ENCODE measurements around the gene RGS10. TPM values are rescaled to one million over a fixed set of nuclear protein-coding genes. Genes with fewer than 3 reads are reported as not detected.

RGS10 gene
- polyA plus RNA-seq, 1 donor, result 63.1 TPM

- Histone ChIP-seq H3K36me3 (ENCODE audit: control insufficient read depth, insufficient read depth, low read length) (peaks cover 14% of the 10 kb centered on the region), H3K4me1 (ENCODE audit: control insufficient read depth, insufficient read depth, low read length) (peaks cover 2% of the 10 kb centered on the region), H3K27ac (ENCODE audit: low read length) (no peak overlapping the region), H3K27me3 (ENCODE audit: control insufficient read depth, insufficient read depth, low read length) (no peaks in the 10 kb centered on the region), H3K9me3 (ENCODE audit: control insufficient read depth, low read depth, low read length) (no peaks in the 10 kb centered on the region), H3K4me3 (ENCODE audit: low read length) (no peak overlapping the region)
- no CpG with 5 or more reads among the region's 16 CpGs for WGBS (ENCODE audit: insufficient coverage, low lambda C conversion rate)
- no peak for DNase-seq
Observed at GRCh38 chr10:119520283-119520682, 22.2 kb downstream of the RGS10 start.

GRCh38 chr10:119518936-119519335, 23.6 kb downstream of the RGS10 start:
- 100% methylated on average over 1 of the region's 10 CpGs for WGBS (ENCODE audit: insufficient coverage, low lambda C conversion rate)
- Histone ChIP-seq H3K27me3 (ENCODE audit: control insufficient read depth, insufficient read depth, low read length) (no peaks in the 10 kb centered on the region), H3K4me3 (ENCODE audit: low read length) (no peak overlapping the region), H3K4me1 (ENCODE audit: control insufficient read depth, insufficient read depth, low read length) (peaks cover 2% of the 10 kb centered on the region), H3K27ac (ENCODE audit: low read length) (no peak overlapping the region), H3K9me3 (ENCODE audit: control insufficient read depth, low read depth, low read length) (no peaks in the 10 kb centered on the region), H3K36me3 (ENCODE audit: control insufficient read depth, insufficient read depth, low read length) (peaks cover 10% of the 10 kb centered on the region)
- no peak for DNase-seq

GRCh38 chr10:119518176-119518575, 24.3 kb downstream of the RGS10 start:
- no peak overlapping the region for H3K4me3 ChIP-seq (ENCODE audit: low read length)
- no peaks in the 10 kb centered on the region for H3K9me3 ChIP-seq (ENCODE audit: control insufficient read depth, low read depth, low read length)
- no CpG with 5 or more reads among the region's 9 CpGs for WGBS (ENCODE audit: insufficient coverage, low lambda C conversion rate)
- peaks cover 7% of the 10 kb centered on the region for H3K36me3 ChIP-seq (ENCODE audit: control insufficient read depth, insufficient read depth, low read length)
- DNase-seq, result no peak
- peaks cover 2% of the 10 kb centered on the region for H3K4me1 ChIP-seq (ENCODE audit: control insufficient read depth, insufficient read depth, low read length)
- H3K27ac ChIP-seq (ENCODE audit: low read length), result no peak overlapping the region
- no peaks in the 10 kb centered on the region for H3K27me3 ChIP-seq (ENCODE audit: control insufficient read depth, insufficient read depth, low read length)

- peaks cover 7% of the 10 kb centered on the region for H3K36me3 ChIP-seq (ENCODE audit: control insufficient read depth, insufficient read depth, low read length)
- H3K27ac ChIP-seq (ENCODE audit: low read length), result no peak overlapping the region
- H3K27me3 ChIP-seq (ENCODE audit: control insufficient read depth, insufficient read depth, low read length), result no peaks in the 10 kb centered on the region
- peaks cover 2% of the 10 kb centered on the region for H3K4me1 ChIP-seq (ENCODE audit: control insufficient read depth, insufficient read depth, low read length)
- DNase-seq, result no peak
- H3K4me3 ChIP-seq (ENCODE audit: low read length), result no peak overlapping the region
- no CpG with 5 or more reads among the region's 21 CpGs for WGBS (ENCODE audit: insufficient coverage, low lambda C conversion rate)
- no peaks in the 10 kb centered on the region for H3K9me3 ChIP-seq (ENCODE audit: control insufficient read depth, low read depth, low read length)
Observed at GRCh38 chr10:119517235-119518141, 25.0 kb downstream of the RGS10 start.

GRCh38 chr10:119516381-119517234, 25.9 kb downstream of the RGS10 start:
- no peak for DNase-seq
- Histone ChIP-seq H3K27ac (ENCODE audit: low read length) (no peak overlapping the region), H3K27me3 (ENCODE audit: control insufficient read depth, insufficient read depth, low read length) (no peaks in the 10 kb centered on the region), H3K9me3 (ENCODE audit: control insufficient read depth, low read depth, low read length) (no peaks in the 10 kb centered on the region), H3K36me3 (ENCODE audit: control insufficient read depth, insufficient read depth, low read length) (peaks cover 12% of the 10 kb centered on the region), H3K4me3 (ENCODE audit: low read length) (no peak overlapping the region), H3K4me1 (ENCODE audit: control insufficient read depth, insufficient read depth, low read length) (peaks cover 2% of the 10 kb centered on the region)
- no CpG with 5 or more reads among the region's 21 CpGs for WGBS (ENCODE audit: insufficient coverage, low lambda C conversion rate)

- Histone ChIP-seq H3K27me3 (ENCODE audit: control insufficient read depth, insufficient read depth, low read length) (no peaks in the 10 kb centered on the region), H3K4me1 (ENCODE audit: control insufficient read depth, insufficient read depth, low read length) (peaks cover 2% of the 10 kb centered on the region), H3K27ac (ENCODE audit: low read length) (no peak overlapping the region), H3K9me3 (ENCODE audit: control insufficient read depth, low read depth, low read length) (no peaks in the 10 kb centered on the region), H3K36me3 (ENCODE audit: control insufficient read depth, insufficient read depth, low read length) (peaks cover 14% of the 10 kb centered on the region), H3K4me3 (ENCODE audit: low read length) (no peak overlapping the region)
- no peak for DNase-seq
- WGBS (ENCODE audit: insufficient coverage, low lambda C conversion rate), result no CpG with 5 or more reads among the region's 10 CpGs
Observed at GRCh38 chr10:119515511-119516045, 26.9 kb downstream of the RGS10 start.

GRCh38 chr10:119514819-119515218, 27.7 kb downstream of the RGS10 start:
- Histone ChIP-seq H3K4me1 (ENCODE audit: control insufficient read depth, insufficient read depth, low read length) (peaks cover 2% of the 10 kb centered on the region), H3K9me3 (ENCODE audit: control insufficient read depth, low read depth, low read length) (no peaks in the 10 kb centered on the region), H3K27me3 (ENCODE audit: control insufficient read depth, insufficient read depth, low read length) (no peaks in the 10 kb centered on the region), H3K36me3 (ENCODE audit: control insufficient read depth, insufficient read depth, low read length) (peaks cover 16% of the 10 kb centered on the region), H3K27ac (ENCODE audit: low read length) (no peak overlapping the region), H3K4me3 (ENCODE audit: low read length) (no peak overlapping the region)
- no peak for DNase-seq
- WGBS (ENCODE audit: insufficient coverage, low lambda C conversion rate), result no CpG with 5 or more reads among the region's 6 CpGs

GRCh38 chr10:119511828-119512515, 30.5 kb downstream of the RGS10 start:
- H3K27me3 ChIP-seq (ENCODE audit: control insufficient read depth, insufficient read depth, low read length), result no peaks in the 10 kb centered on the region
- WGBS (ENCODE audit: insufficient coverage, low lambda C conversion rate), result no CpG with 5 or more reads among the region's 19 CpGs
- DNase-seq, result no peak
- H3K27ac ChIP-seq (ENCODE audit: low read length), result no peak overlapping the region
- no peaks in the 10 kb centered on the region for H3K9me3 ChIP-seq (ENCODE audit: control insufficient read depth, low read depth, low read length)
- no peaks in the 10 kb centered on the region for H3K4me1 ChIP-seq (ENCODE audit: control insufficient read depth, insufficient read depth, low read length)
- no peak overlapping the region for H3K4me3 ChIP-seq (ENCODE audit: low read length)
- H3K36me3 ChIP-seq (ENCODE audit: control insufficient read depth, insufficient read depth, low read length), result peaks cover 18% of the 10 kb centered on the region

GRCh38 chr10:119509909-119510451, 32.5 kb downstream of the RGS10 start:
- H3K4me3 ChIP-seq (ENCODE audit: low read length), result no peak overlapping the region
- no peak overlapping the region for H3K27ac ChIP-seq (ENCODE audit: low read length)
- no peak for DNase-seq
- no CpG with 5 or more reads among the region's 10 CpGs for WGBS (ENCODE audit: insufficient coverage, low lambda C conversion rate)
- no peaks in the 10 kb centered on the region for H3K9me3 ChIP-seq (ENCODE audit: control insufficient read depth, low read depth, low read length)
- no peaks in the 10 kb centered on the region for H3K27me3 ChIP-seq (ENCODE audit: control insufficient read depth, insufficient read depth, low read length)
- peaks cover 1% of the 10 kb centered on the region for H3K4me1 ChIP-seq (ENCODE audit: control insufficient read depth, insufficient read depth, low read length)
- H3K36me3 ChIP-seq (ENCODE audit: control insufficient read depth, insufficient read depth, low read length), result peaks cover 20% of the 10 kb centered on the region
